ENCODE data around the gene IL10RB. TPM values are rescaled to one million over a fixed set of nuclear protein-coding genes. Genes with fewer than 3 reads are reported as not detected.
A peak's percentile ranks its signal among the peaks of the same experiment; 100 is the strongest.

Gene IL10RB
- total and polyA plus RNA-seq, 2 of the 8 experiments (the other 6 are each of a cell fraction or from before 2014, with no cell fraction given): 2.7 to 3.2 TPM

DNA sequence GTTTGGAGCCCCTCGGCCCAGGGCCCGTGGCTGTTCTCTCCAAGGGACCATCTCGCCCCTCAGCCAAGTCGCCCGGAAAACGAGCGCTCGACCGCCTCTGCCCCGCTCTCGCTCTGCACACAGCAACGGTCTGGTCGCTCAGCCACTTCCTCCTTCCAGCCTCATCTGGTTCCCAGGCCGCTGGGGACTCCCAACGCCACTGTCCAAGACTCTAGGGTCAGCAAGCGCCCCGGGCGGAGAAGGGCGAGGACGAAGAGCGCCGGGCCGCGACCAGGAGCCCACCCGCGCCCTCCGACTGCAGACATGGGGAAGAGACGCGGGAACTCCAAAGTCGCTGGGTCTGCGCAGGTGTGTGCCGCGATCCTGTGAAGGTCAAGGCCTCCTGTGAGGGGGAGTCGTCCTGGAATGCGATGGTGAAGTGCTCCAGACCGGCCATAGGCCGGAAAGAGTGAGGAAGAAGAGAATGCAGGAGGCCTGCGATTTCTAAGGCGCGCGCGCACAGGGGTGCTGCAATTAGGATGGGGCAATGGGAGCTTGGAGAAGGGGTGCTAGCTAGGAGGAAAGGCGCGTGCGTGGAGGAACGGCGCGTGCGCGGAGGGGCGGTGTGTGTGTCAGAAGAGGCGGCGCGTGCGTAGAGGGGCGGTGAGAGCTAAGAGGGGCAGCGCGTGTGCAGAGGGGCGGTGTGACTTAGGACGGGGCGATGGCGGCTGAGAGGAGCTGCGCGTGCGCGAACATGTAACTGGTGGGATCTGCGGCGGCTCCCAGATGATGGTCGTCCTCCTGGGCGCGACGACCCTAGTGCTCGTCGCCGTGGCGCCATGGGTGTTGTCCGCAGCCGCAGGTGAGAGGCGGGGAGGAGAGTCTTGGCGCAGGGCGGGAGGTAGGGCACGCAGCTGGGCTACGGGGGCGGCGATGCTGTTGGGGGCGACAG lies 58.4 kb downstream of the IL10RB start, which contains the start of gene IFNAR1 (continued):
- no peak for TF ChIP-seq CTCF (IDR thresholded peaks at IDR 0.05; ENCODE audit: control extremely low read depth in 1 of 3, insufficient read depth in 1 of 3, low read depth in 1 of 3, low read length in 3 of 3)
- TF ChIP-seq ASH2L (IDR thresholded peaks at IDR 0.05; ENCODE audit: low read length): peak; percentile 59
- TF ChIP-seq RAD21 (IDR thresholded peaks at IDR 0.05 in 1 of 2, conservative IDR thresholded peaks at IDR 0.05 in 1 of 2; ENCODE audit: low read depth in 2 of 2, low read length in 2 of 2): 0 out of 4 replicates have a peak, but pooled peaks of 1 of the 2 experiments have one; percentile 1
- TF ChIP-seq BACH1 (IDR thresholded peaks at IDR 0.05; ENCODE audit: low read length): no peak
- TF ChIP-seq RBBP5 (IDR thresholded peaks at IDR 0.05; ENCODE audit: borderline replicate concordance, low read depth, low read length): peak; percentile 67
- TF ChIP-seq USF2 (IDR thresholded peaks at IDR 0.05; ENCODE audit: low read length): no peak
- peak; percentile 32 for TF ChIP-seq TAF7 (optimal IDR thresholded peaks at IDR 0.05; ENCODE audit: borderline replicate concordance, low read depth, low read length)
- peak; percentile 58 for TF ChIP-seq TBP (IDR thresholded peaks at IDR 0.05; ENCODE audit: low read depth, low read length)

Measured in H1 (cell line).